ENCODE measurements around the gene KMT2A.
"Not testable (repeated sequence)": the region's sequence is repeated elsewhere in the genome, so short reads cannot be mapped to it uniquely, and the experiment has no call there.

GRCh38 chr11:118481238-118481637 lies 44.9 kb downstream of the KMT2A start:
- TF ChIP-seq CTCF (conservative IDR thresholded peaks at IDR 0.05); ZFX (IDR thresholded peaks at IDR 0.05): not testable (repeated sequence)
